H1 (cell line): Measurements from ENCODE around the gene CACFD1. TPM values are rescaled to one million over a fixed set of nuclear protein-coding genes. Genes with fewer than 3 reads are reported as not detected.

Source experiments
- BCL11A ChIP-seq, 2 experiments: IDR thresholded peaks; one replicate each; pipeline ENCODE4 v1.6.1; 2011; ENCODE audit warnings: low read depth in 2 of 2, low read length in 2 of 2, mild to moderate bottlenecking in 2 of 2
- CHD1 ChIP-seq: IDR thresholded peaks from 2 replicates; pipeline ENCODE4 v1.6.1; 2012; ENCODE audit warnings: low read depth, low read length, improper control_type of control experiment
- PHF8 ChIP-seq: fragments of 200-600 bp; sonication (generic); conservative IDR thresholded peaks from 2 replicates; pipeline ENCODE4 v1.7.1; 2012; ENCODE audit warnings: low read depth, mild to moderate bottlenecking, inconsistent platforms, low read length, moderate library complexity
- RXRA ChIP-seq: IDR thresholded peaks from 2 replicates; pipeline ENCODE4 v1.6.1; 2011; ENCODE audit warnings: low read depth, mild to moderate bottlenecking, low read length, moderate library complexity; ENCODE audit not compliant: insufficient read depth
- SUZ12 ChIP-seq: fragments of 200-600 bp; sonication (generic); IDR thresholded peaks from 2 replicates; pipeline ENCODE4 v1.6.1; 2012; ENCODE audit warnings: mild to moderate bottlenecking, inconsistent platforms, low read length, moderate library complexity, mixed read lengths
- polyA plus RNA-seq, 7 experiments: library from polyadenylated mRNA; depleted of rRNA in 3 of 7; stranded (reverse) in 5 of 7; unstranded in 2 of 7; fragments of >200 nt in 5 of 7; fragments of 200-250 nt in 2 of 7; gene quantifications; 1 replicate in 5 of 7; 2 replicates in 1 of 7; 4 replicates in 1 of 7; pipeline versions ENCODE4 v1.2.1 to v1.2.3, GENCODE V29; 2011 to 2013; ENCODE audit warnings: missing spikeins in 2 of 7, mixed read lengths in 2 of 7
- total RNA-seq: library from RNA; stranded (reverse); fragmentation: NEBNext Ultra II Directional; extraction: Animal tissue kit (Norgen Biotek cat#: 25700); gene quantifications from 2 replicates; pipeline ENCODE4 v1.2.1, GENCODE V29; 2021
- TF ChIP-seq, protein P1 (sequence below), 3 experiments: IDR thresholded peaks; 1 replicate in 2 of 3; 2 replicates in 1 of 3; pipeline versions ENCODE4 v1.5.1 to v1.6.1; 2011; ENCODE audit warnings: low read length in 3 of 3, mild to moderate bottlenecking in 3 of 3, inconsistent platforms in 2 of 3, low read depth in 1 of 3, moderate library complexity in 1 of 3; ENCODE audit not compliant: insufficient read depth in 1 of 3; ENCODE audit errors: control extremely low read depth in 1 of 3

Gene CACFD1
- total and polyA plus RNA-seq, 2 of the 8 experiments (the other 6 are each of a cell fraction or from before 2014, with no cell fraction given) = 13.4 to 15.5 TPM

DNA sequence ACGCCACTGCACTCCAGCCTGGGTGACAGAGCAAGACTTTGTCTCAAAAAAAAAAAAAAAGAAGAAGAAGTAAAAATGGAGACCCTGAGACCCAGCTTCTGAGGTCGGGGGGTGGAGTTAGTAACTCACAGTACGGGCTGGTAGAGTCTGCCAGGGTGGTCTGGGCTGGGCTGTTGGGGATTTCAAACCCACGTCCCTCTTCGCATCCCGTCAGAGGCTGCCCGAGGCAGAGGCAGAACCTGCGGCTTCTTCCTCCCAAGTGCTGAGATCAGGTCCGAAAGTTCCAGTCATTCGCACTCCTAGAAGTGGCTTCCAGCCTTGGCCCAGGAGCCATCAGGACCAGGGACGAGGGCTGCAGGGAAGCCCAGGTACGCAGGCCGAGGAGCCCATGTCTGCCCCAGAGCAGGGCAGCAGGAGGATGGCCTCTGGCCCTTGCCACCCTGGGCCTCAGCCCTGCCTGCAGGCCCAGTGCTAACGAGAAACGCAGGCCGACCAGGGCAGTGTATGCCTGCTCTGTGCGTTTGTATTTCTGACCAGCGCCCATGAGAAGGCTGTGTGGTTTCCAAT, 29.0 kb downstream of the CACFD1 start (continued):
- TF ChIP-seq PHF8 (no peak), SUZ12 (no peak), CHD1 (no peak), BCL11A (IDR thresholded peaks at IDR 0.05; ENCODE audit: low read depth in 2 of 2, low read length in 2 of 2) (no peak), RXRA (no peak)
- TF ChIP-seq, protein P1, sequence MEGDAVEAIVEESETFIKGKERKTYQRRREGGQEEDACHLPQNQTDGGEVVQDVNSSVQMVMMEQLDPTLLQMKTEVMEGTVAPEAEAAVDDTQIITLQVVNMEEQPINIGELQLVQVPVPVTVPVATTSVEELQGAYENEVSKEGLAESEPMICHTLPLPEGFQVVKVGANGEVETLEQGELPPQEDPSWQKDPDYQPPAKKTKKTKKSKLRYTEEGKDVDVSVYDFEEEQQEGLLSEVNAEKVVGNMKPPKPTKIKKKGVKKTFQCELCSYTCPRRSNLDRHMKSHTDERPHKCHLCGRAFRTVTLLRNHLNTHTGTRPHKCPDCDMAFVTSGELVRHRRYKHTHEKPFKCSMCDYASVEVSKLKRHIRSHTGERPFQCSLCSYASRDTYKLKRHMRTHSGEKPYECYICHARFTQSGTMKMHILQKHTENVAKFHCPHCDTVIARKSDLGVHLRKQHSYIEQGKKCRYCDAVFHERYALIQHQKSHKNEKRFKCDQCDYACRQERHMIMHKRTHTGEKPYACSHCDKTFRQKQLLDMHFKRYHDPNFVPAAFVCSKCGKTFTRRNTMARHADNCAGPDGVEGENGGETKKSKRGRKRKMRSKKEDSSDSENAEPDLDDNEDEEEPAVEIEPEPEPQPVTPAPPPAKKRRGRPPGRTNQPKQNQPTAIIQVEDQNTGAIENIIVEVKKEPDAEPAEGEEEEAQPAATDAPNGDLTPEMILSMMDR (IDR thresholded peaks at IDR 0.05; ENCODE audit: control extremely low read depth in 1 of 3, insufficient read depth in 1 of 3, low read depth in 1 of 3, low read length in 3 of 3) = no peak
